ENCODE measurements around the gene TMPRSS7.

DNA sequence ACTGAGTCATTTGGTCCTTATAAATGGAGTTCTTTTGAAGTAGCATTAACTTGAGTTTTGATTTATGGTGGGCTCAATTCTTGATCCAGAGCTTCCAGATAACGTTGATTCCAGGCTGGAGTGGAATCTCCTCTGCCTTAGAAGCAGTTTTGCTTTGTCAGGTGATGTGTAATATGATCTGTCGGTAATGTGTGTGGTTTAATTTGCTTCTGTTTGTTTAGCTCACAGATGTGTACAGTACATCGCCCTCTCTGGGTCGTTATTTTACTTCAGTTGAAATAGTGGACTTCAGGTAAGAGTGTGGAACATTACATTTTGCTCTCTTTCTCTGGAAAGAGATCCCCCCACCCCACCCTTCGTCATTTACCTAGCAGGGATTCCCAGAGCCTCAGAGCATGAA lies 74.8 kb downstream of the TMPRSS7 start:
- TF ChIP-seq, protein P1, sequence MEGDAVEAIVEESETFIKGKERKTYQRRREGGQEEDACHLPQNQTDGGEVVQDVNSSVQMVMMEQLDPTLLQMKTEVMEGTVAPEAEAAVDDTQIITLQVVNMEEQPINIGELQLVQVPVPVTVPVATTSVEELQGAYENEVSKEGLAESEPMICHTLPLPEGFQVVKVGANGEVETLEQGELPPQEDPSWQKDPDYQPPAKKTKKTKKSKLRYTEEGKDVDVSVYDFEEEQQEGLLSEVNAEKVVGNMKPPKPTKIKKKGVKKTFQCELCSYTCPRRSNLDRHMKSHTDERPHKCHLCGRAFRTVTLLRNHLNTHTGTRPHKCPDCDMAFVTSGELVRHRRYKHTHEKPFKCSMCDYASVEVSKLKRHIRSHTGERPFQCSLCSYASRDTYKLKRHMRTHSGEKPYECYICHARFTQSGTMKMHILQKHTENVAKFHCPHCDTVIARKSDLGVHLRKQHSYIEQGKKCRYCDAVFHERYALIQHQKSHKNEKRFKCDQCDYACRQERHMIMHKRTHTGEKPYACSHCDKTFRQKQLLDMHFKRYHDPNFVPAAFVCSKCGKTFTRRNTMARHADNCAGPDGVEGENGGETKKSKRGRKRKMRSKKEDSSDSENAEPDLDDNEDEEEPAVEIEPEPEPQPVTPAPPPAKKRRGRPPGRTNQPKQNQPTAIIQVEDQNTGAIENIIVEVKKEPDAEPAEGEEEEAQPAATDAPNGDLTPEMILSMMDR (IDR thresholded peaks at IDR 0.05; ENCODE audit: poor library complexity, severe bottlenecking) = no peak
- no peak for TF ChIP-seq RAD21 (conservative IDR thresholded peaks at IDR 0.05)
- TF ChIP-seq MXI1 (conservative IDR thresholded peaks at IDR 0.05; ENCODE audit: poor library complexity, severe bottlenecking) = no peak
- TF ChIP-seq, protein P2, sequence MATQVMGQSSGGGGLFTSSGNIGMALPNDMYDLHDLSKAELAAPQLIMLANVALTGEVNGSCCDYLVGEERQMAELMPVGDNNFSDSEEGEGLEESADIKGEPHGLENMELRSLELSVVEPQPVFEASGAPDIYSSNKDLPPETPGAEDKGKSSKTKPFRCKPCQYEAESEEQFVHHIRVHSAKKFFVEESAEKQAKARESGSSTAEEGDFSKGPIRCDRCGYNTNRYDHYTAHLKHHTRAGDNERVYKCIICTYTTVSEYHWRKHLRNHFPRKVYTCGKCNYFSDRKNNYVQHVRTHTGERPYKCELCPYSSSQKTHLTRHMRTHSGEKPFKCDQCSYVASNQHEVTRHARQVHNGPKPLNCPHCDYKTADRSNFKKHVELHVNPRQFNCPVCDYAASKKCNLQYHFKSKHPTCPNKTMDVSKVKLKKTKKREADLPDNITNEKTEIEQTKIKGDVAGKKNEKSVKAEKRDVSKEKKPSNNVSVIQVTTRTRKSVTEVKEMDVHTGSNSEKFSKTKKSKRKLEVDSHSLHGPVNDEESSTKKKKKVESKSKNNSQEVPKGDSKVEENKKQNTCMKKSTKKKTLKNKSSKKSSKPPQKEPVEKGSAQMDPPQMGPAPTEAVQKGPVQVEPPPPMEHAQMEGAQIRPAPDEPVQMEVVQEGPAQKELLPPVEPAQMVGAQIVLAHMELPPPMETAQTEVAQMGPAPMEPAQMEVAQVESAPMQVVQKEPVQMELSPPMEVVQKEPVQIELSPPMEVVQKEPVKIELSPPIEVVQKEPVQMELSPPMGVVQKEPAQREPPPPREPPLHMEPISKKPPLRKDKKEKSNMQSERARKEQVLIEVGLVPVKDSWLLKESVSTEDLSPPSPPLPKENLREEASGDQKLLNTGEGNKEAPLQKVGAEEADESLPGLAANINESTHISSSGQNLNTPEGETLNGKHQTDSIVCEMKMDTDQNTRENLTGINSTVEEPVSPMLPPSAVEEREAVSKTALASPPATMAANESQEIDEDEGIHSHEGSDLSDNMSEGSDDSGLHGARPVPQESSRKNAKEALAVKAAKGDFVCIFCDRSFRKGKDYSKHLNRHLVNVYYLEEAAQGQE (IDR thresholded peaks at IDR 0.05; ENCODE audit: borderline replicate concordance) = no peak
- TF ChIP-seq TAF1 (IDR thresholded peaks at IDR 0.05; ENCODE audit: low read depth) = no peak
